Spinal cord (tissue), 10 donors: Measurements from ENCODE around the gene CMBL. TPM values are rescaled to one million over a fixed set of nuclear protein-coding genes. Genes with fewer than 3 reads are reported as not detected.
A peak's percentile ranks its signal among the peaks of the same experiment; 100 is the strongest.
"Not testable (repeated sequence)": the region's sequence is repeated elsewhere in the genome, so short reads cannot be mapped to it uniquely, and the experiment has no call there.

Experiments
- DNase-seq, 6 donors: peaks; one replicate each; pipeline versions ENCODE4 v3.0.0 to v3.0.0-alpha.2; 2013 to 2015; ENCODE audit warnings: low spot score in 6 of 6, low read depth in 4 of 6
- H3K27ac ChIP-seq: one replicate; pipeline ENCODE4 v1.5.1; 2013; ENCODE audit warnings: low read depth, low read length, control low read depth
- H3K27me3 ChIP-seq: one replicate; pipeline ENCODE4 v1.6.1; 2013; ENCODE audit warnings: low read length; ENCODE audit not compliant: control insufficient read depth, insufficient read depth
- H3K36me3 ChIP-seq: one replicate; pipeline ENCODE4 v1.6.1; 2013; ENCODE audit warnings: low read length; ENCODE audit not compliant: control insufficient read depth, insufficient read depth
- H3K4me1 ChIP-seq: one replicate; pipeline ENCODE4 v1.6.1; 2013; ENCODE audit warnings: low read length; ENCODE audit not compliant: control insufficient read depth, insufficient read depth
- H3K4me3 ChIP-seq: one replicate; pipeline ENCODE4 v1.5.1; 2013; ENCODE audit warnings: low read depth, low read length, control low read depth
- H3K9me3 ChIP-seq: one replicate; pipeline ENCODE4 v1.6.1; 2013; ENCODE audit warnings: low read length; ENCODE audit not compliant: control insufficient read depth, insufficient read depth
- WGBS: methylation state at CpG from one replicate; pipeline ENCODE4 v1.1.5; 2013; ENCODE audit warnings: missing lambda C conversion rate; ENCODE audit not compliant: insufficient coverage; 5-methylcytosine and 5-hydroxymethylcytosine counted together
- polyA plus RNA-seq, 2 donors: library from polyadenylated mRNA; unstranded; fragments of 120-200 nt; gene quantifications; one replicate each; pipeline ENCODE4 v1.2.1, GENCODE V29; 2013; ENCODE audit not compliant: insufficient read length in 2 of 2
- total RNA-seq, 2 donors: library from RNA; depleted of rRNA in 1 of 2; stranded (reverse); fragments of 120-200 nt in 1 of 2; fragments of >200 nt in 1 of 2; gene quantifications; one replicate each; pipeline versions ENCODE4 v1.2.3 to v1.2.4, GENCODE V29; 2013 to 2014
- donor health status: healthy.

The CMBL gene
- total and polyA plus RNA-seq, 4 donors: 25.3 to 67.1 (median 41.7) TPM

GRCh38 chr5:10348258-10348657 is 40.6 kb upstream of the CMBL start:
- H3K36me3 ChIP-seq: no peaks in the 10 kb centered on the region
- no peak overlapping the region for H3K4me3 ChIP-seq
- H3K27me3 ChIP-seq: no peaks in the 10 kb centered on the region
- no peak overlapping the region for H3K27ac ChIP-seq
- peaks cover 6% of the 10 kb centered on the region for H3K4me1 ChIP-seq
- H3K9me3 ChIP-seq: no peaks in the 10 kb centered on the region
- WGBS: no CpG with 5 or more reads among the region's 2 CpGs
- no peak for DNase-seq

- H3K4me1 ChIP-seq, DNase-seq, H3K27ac ChIP-seq, H3K27me3 ChIP-seq, H3K36me3 ChIP-seq, H3K4me3 ChIP-seq, H3K9me3 ChIP-seq: not testable (repeated sequence)
- WGBS: no CpG with 5 or more reads among the region's 5 CpGs
These were observed 36.9 kb upstream of the CMBL start for GRCh38 chr5:10344461-10345106.

GRCh38 chr5:10343486-10343885 is 35.8 kb upstream of the CMBL start:
- no peaks in the 10 kb centered on the region for H3K36me3 ChIP-seq
- H3K9me3 ChIP-seq: no peaks in the 10 kb centered on the region
- H3K4me3 ChIP-seq: no peak overlapping the region
- no peak for DNase-seq
- H3K27ac ChIP-seq: no peak overlapping the region
- peaks cover 17% of the 10 kb centered on the region for H3K4me1 ChIP-seq
- WGBS: 100% methylated on average over 2 of the region's 4 CpGs
- no peaks in the 10 kb centered on the region for H3K27me3 ChIP-seq

- Histone ChIP-seq H3K27ac (peak overlapping the region; percentile 74), H3K9me3 (no peaks in the 10 kb centered on the region), H3K27me3 (peaks cover under 1% of the 10 kb centered on the region), H3K4me3 (no peak overlapping the region), H3K36me3 (no peaks in the 10 kb centered on the region), H3K4me1 (peaks cover 18% of the 10 kb centered on the region)
- DNase-seq: no peak
- 44% methylated on average over 3 of the region's 3 CpGs for WGBS
These were observed 32.3 kb upstream of the CMBL start for GRCh38 chr5:10339958-10340357.

- peak overlapping the region; percentile 2 for H3K4me3 ChIP-seq
- no peaks in the 10 kb centered on the region for H3K36me3 ChIP-seq
- no peaks in the 10 kb centered on the region for H3K9me3 ChIP-seq
- peaks cover 5% of the 10 kb centered on the region for H3K27me3 ChIP-seq
- peak overlapping the region; percentile 74 for H3K27ac ChIP-seq
- DNase-seq: peak in 5 of 6 donors; percentile 66 to 96 (median 82)
- WGBS: 11% methylated on average over 15 of the region's 19 CpGs
- H3K4me1 ChIP-seq: peaks cover 18% of the 10 kb centered on the region
These were observed 31.5 kb upstream of the CMBL start for GRCh38 chr5:10339058-10339811.

GRCh38 chr5:10338686-10339057 is 31.0 kb upstream of the CMBL start:
- no peak for DNase-seq
- H3K27ac ChIP-seq: peak overlapping the region; percentile 73
- WGBS: no CpG with 5 or more reads among the region's 2 CpGs
- peaks cover 20% of the 10 kb centered on the region for H3K4me1 ChIP-seq
- H3K36me3 ChIP-seq: no peaks in the 10 kb centered on the region
- H3K27me3 ChIP-seq: peaks cover 5% of the 10 kb centered on the region
- H3K9me3 ChIP-seq: no peaks in the 10 kb centered on the region
- H3K4me3 ChIP-seq: peak overlapping the region; percentile 2

GRCh38 chr5:10337986-10338385 is 30.3 kb upstream of the CMBL start:
- DNase-seq: no peak
- Histone ChIP-seq H3K9me3 (no peaks in the 10 kb centered on the region), H3K27ac (no peak overlapping the region), H3K36me3 (no peaks in the 10 kb centered on the region), H3K27me3 (peaks cover 5% of the 10 kb centered on the region), H3K4me3 (no peak overlapping the region), H3K4me1 (peaks cover 26% of the 10 kb centered on the region)
- WGBS: 64% methylated on average over 4 of the region's 4 CpGs

- Histone ChIP-seq H3K27ac (no peak overlapping the region), H3K36me3 (no peaks in the 10 kb centered on the region), H3K4me3 (no peak overlapping the region), H3K4me1 (peaks cover 30% of the 10 kb centered on the region), H3K27me3 (peaks cover 5% of the 10 kb centered on the region), H3K9me3 (no peaks in the 10 kb centered on the region)
- DNase-seq: no peak
- 92% methylated on average over 2 of the region's 4 CpGs for WGBS
These were observed 29.4 kb upstream of the CMBL start for GRCh38 chr5:10337107-10337506.

- no peaks in the 10 kb centered on the region for H3K9me3 ChIP-seq
- no peak for DNase-seq
- H3K27ac ChIP-seq: no peak overlapping the region
- H3K4me3 ChIP-seq: no peak overlapping the region
- H3K27me3 ChIP-seq: peaks cover 5% of the 10 kb centered on the region
- H3K4me1 ChIP-seq: peaks cover 36% of the 10 kb centered on the region
- over 99% methylated on average over 12 of the region's 14 CpGs for WGBS
- H3K36me3 ChIP-seq: no peaks in the 10 kb centered on the region
These were observed 28.2 kb upstream of the CMBL start for GRCh38 chr5:10335711-10336470.
